Astrocyte of the cerebellum (primary cell): ENCODE results near the gene OLFM2.
"Not testable (repeated sequence)": the region's sequence is repeated elsewhere in the genome, so short reads cannot be mapped to it uniquely, and the experiment has no call there.

Experiments
- DNase-seq: peaks from one replicate; pipeline ENCODE4 v3.0.0-alpha.2; 2011; ENCODE audit warnings: low read depth
- H3K4me3 ChIP-seq: 2 replicates; pipeline ENCODE4 v1.5.1; 2011; ENCODE audit warnings: mild to moderate bottlenecking, low read depth, low read length, moderate library complexity
- CTCF ChIP-seq: IDR thresholded peaks from 2 replicates; pipeline ENCODE4 v1.5.1; 2012; ENCODE audit warnings: low read length, low read depth, moderate library complexity, mild to moderate bottlenecking; ENCODE audit errors: missing control alignments
- in situ Hi-C: cut with HindIII; loops from 2 replicates; pipeline ENCODE4 v1.10.0; 2017; ENCODE audit warnings: low sequenced_read_pairs

The OLFM2 gene

GRCh38 chr19:9935506-9936325 is 599 bp downstream of the OLFM2 start:
- in situ Hi-C loops = no loop called here
- peak overlapping the region; percentile 33 for H3K4me3 ChIP-seq
- DNase-seq = no peak
- no peak for TF ChIP-seq CTCF

GRCh38 chr19:9934132-9934950 is 2.0 kb downstream of the OLFM2 start:
- DNase-seq = no peak
- peak; percentile 75 for TF ChIP-seq CTCF
- no peak overlapping the region for H3K4me3 ChIP-seq
- in situ Hi-C loops = loop anchor here (5.0 kb wide), 1 partner anchor 78 kb away; the partner anchor contains the start of genes COL5A3 and RDH8

- DNase-seq = no peak
- no peak overlapping the region for H3K4me3 ChIP-seq
- no peak for TF ChIP-seq CTCF
- in situ Hi-C loops = loop anchor here (5.0 kb wide), 1 partner anchor 79 kb away; the partner anchor contains the start of genes COL5A3 and RDH8
Measured at GRCh38 chr19:9932835-9933234, 3.5 kb downstream of the OLFM2 start.

GRCh38 chr19:9931629-9932028 is 4.7 kb downstream of the OLFM2 start:
- TF ChIP-seq CTCF = no peak
- in situ Hi-C loops = loop anchor here (5.0 kb wide), 1 partner anchor 81 kb away; the partner anchor contains the start of genes COL5A3 and RDH8
- no peak for DNase-seq
- H3K4me3 ChIP-seq = no peak overlapping the region

GRCh38 chr19:9923440-9923839 is 12.9 kb downstream of the OLFM2 start:
- no peak for DNase-seq
- in situ Hi-C loops = no loop called here
- no peak for TF ChIP-seq CTCF
- H3K4me3 ChIP-seq = no peak overlapping the region

GRCh38 chr19:9922782-9923379 is 13.4 kb downstream of the OLFM2 start:
- in situ Hi-C loops, DNase-seq, H3K4me3 ChIP-seq: not testable (repeated sequence)
